HepG2 (cell line): Measurements from ENCODE around the gene PGM2. TPM values are rescaled to one million over a fixed set of nuclear protein-coding genes. Genes with fewer than 3 reads are reported as not detected.

ENCODE experiments used
- ATAC-seq: fragments of 200-7000 bp; cut with Tn5 transposase; 3 replicates; pipeline ENCODE4 v1.9.1; 2020; ENCODE audit warnings: mild to moderate bottlenecking, moderate library complexity
- BruUV-seq: library from RNA; stranded (reverse); fragments of 400-500 nt; replicated peaks from 2 replicates; lab custom pipeline; 2021; lab: Mats Ljungman, UMichigan
- CTCF ChIA-PET: fragments of 300-600 bp; formaldehyde crosslinking; extraction: SDS; loops from one replicate; lab custom pipeline; 2021; ENCODE audit warnings: low total read pairs, inconsistent platforms, low intra/inter-chr PET ratio; lab: Yijun Ruan, JAX
- POLR2A ChIA-PET: fragments of 350-600 bp; sonication (Branson Sonifier 250); formaldehyde crosslinking; loops from one replicate; lab custom pipeline; 2020; ENCODE audit warnings: antibody characterized with exemption, inconsistent platforms; lab: Yijun Ruan, JAX
- DNase-seq: peaks from one replicate; pipeline ENCODE4 v3.0.0-alpha.2; 2015; ENCODE audit warnings: low spot score
- FAIRE-seq: peaks from 3 replicates; lab custom pipeline; 2011; peaks lifted over from hg19 to GRCh38; lab: Jason Lieb, UNC
- H2AFZ ChIP-seq: one replicate; pipeline ENCODE4 v1.6.1; 2011; ENCODE audit warnings: low read length, inconsistent platforms
- H3K27ac ChIP-seq: fragments of 300-600 bp; 3 replicates; pipeline ENCODE4 v1.8.0; 2011; ENCODE audit warnings: mixed run types, mild to moderate bottlenecking, mixed read lengths, low read length, inconsistent platforms; ENCODE audit not compliant: insufficient read depth; ENCODE audit errors: extremely low read length
- H3K27me3 ChIP-seq, 2 experiments: fragments of 200-600 bp in 1 of 2; 2 replicates in 1 of 2; 3 replicates in 1 of 2; pipeline versions ENCODE4 v1.6.0 to v1.8.0; 2011; ENCODE audit warnings: low read length in 2 of 2, mild to moderate bottlenecking in 2 of 2, moderate library complexity in 2 of 2, inconsistent platforms in 1 of 2; ENCODE audit not compliant: insufficient read depth in 2 of 2, control insufficient read depth in 1 of 2
- H3K36me3 ChIP-seq, 2 experiments: fragments of 200-600 bp in 1 of 2; replicated peaks in 1 of 2; 2 replicates in 1 of 2; 3 replicates in 1 of 2; pipeline versions ENCODE4 v1.5.1 to v1.8.0; 2011; ENCODE audit warnings: low read length in 2 of 2, inconsistent platforms in 1 of 2; ENCODE audit not compliant: insufficient read depth in 2 of 2, control insufficient read depth in 1 of 2
- H3K4me1 ChIP-seq: 2 replicates; pipeline ENCODE4 v1.5.1; 2012; ENCODE audit warnings: low read length, inconsistent platforms; ENCODE audit not compliant: insufficient read depth
- H3K4me2 ChIP-seq: 2 replicates; pipeline ENCODE4 v1.6.0; 2011; ENCODE audit warnings: low read depth, low read length, inconsistent platforms
- H3K4me3 ChIP-seq, 3 experiments: fragments of 200-600 bp in 1 of 3; sonication (generic), shearing (Covaris generic) in 1 of 3; replicated peaks in 1 of 3; 2 replicates each; pipeline ENCODE4 v1.5.1; 2011 to 2016; ENCODE audit warnings: low read length in 3 of 3, inconsistent platforms in 2 of 3, low read depth in 2 of 3, mild to moderate bottlenecking in 2 of 3, control low read depth in 1 of 3, mixed read lengths in 1 of 3; ENCODE audit not compliant: insufficient read depth in 1 of 3
- H3K79me2 ChIP-seq: one replicate; pipeline ENCODE4 v1.6.1; 2011; ENCODE audit warnings: low read length, inconsistent platforms; ENCODE audit not compliant: insufficient read depth
- H3K9ac ChIP-seq: 2 replicates; pipeline ENCODE4 v1.6.0; 2011; ENCODE audit warnings: mild to moderate bottlenecking, low read depth, low read length, inconsistent platforms; ENCODE audit not compliant: insufficient read depth
- H3K9me3 ChIP-seq: 2 replicates; pipeline ENCODE4 v1.5.1; 2012; ENCODE audit warnings: mild to moderate bottlenecking, low read length
- H4K20me1 ChIP-seq: 2 replicates; pipeline ENCODE4 v1.6.0; 2011; ENCODE audit warnings: inconsistent platforms, mild to moderate bottlenecking, low read length, moderate library complexity; ENCODE audit not compliant: insufficient read depth
- AFF4 ChIP-seq: sonication (generic); formaldehyde crosslinking; IDR thresholded peaks from 2 replicates; pipeline ENCODE4 v1.4.0; 2020; ENCODE audit warnings: missing genetic modification reagents
- ATF5 ChIP-seq: sonication (generic); formaldehyde crosslinking; IDR thresholded peaks from 2 replicates; pipeline ENCODE4 v1.4.0; 2020; ENCODE audit warnings: mild to moderate bottlenecking, low read depth, missing genetic modification reagents
- BCL6 ChIP-seq: IDR thresholded peaks from 2 replicates; pipeline ENCODE4 v1.6.1; 2016; ENCODE audit warnings: missing genetic modification reagents, missing compliant biosample characterization
- FIP1L1 ChIP-seq: fragments of 200-400 bp; formaldehyde crosslinking; IDR thresholded peaks from 2 replicates; pipeline ENCODE4 v1.6.1; 2018; ENCODE audit warnings: low read depth, mild to moderate bottlenecking, low read length, moderate library complexity, borderline replicate concordance; ENCODE audit not compliant: insufficient read depth
- KDM5B ChIP-seq: sonication (generic); formaldehyde crosslinking; IDR thresholded peaks from 2 replicates; pipeline ENCODE4 v1.4.0; 2020; ENCODE audit warnings: missing genetic modification reagents, mild to moderate bottlenecking, borderline replicate concordance
- MTF1 ChIP-seq: sonication (generic); formaldehyde crosslinking; IDR thresholded peaks from 2 replicates; pipeline ENCODE4 v1.5.0; 2020; ENCODE audit warnings: missing genetic modification reagents
- MXI1 ChIP-seq: IDR thresholded peaks from 3 replicates; pipeline ENCODE4 v1.6.1; 2012; ENCODE audit warnings: low read depth, low read length, inconsistent platforms, borderline replicate concordance
- NCOR1 ChIP-seq: fragments of 200-600 bp; sonication (generic); IDR thresholded peaks from 2 replicates; pipeline ENCODE4 v1.7.0; 2017; ENCODE audit warnings: antibody characterized with exemption, low read length, borderline replicate concordance
- ZNF280B ChIP-seq: sonication (generic); formaldehyde crosslinking; IDR thresholded peaks from 2 replicates; pipeline ENCODE4 v1.5.0; 2020; ENCODE audit warnings: missing genetic modification reagents, mild to moderate bottlenecking, borderline replicate concordance
- ZNF513 ChIP-seq: sonication (generic); formaldehyde crosslinking; conservative IDR thresholded peaks from 2 replicates; pipeline ENCODE4 v1.5.0; 2020; ENCODE audit warnings: missing genetic modification reagents
- ZNF713 ChIP-seq: sonication (generic); formaldehyde crosslinking; IDR thresholded peaks from 2 replicates; pipeline ENCODE4 v1.4.0; 2020; ENCODE audit warnings: mild to moderate bottlenecking, missing genetic modification reagents
- WGBS: methylation state at CpG from one replicate; pipeline ENCODE4 v1.1.6; 2017; ENCODE audit warnings: low lambda C conversion rate; 5-methylcytosine and 5-hydroxymethylcytosine counted together
- in situ Hi-C: cut with HindIII; loops from 2 replicates; pipeline ENCODE4 v1.10.0; 2017; ENCODE audit warnings: low pct_unique_long_range_greater_than_20kb; ENCODE audit not compliant: extremely low pct_ligation_motif_present
- intact Hi-C: fragments of 100-400 bp; cut with micrococcal nuclease; formaldehyde crosslinking; loops from one replicate; pipeline ENCODE4 v1.10.0; 2022; ENCODE audit not compliant: unreplicated experiment
- polyA plus RNA-seq, 8 experiments: library from polyadenylated mRNA; depleted of rRNA in 3 of 8; stranded (reverse) in 7 of 8; unstranded in 1 of 8; fragments of >200 nt; fragmentation: Illumina TruSeq in 4 of 8; extraction: Trizol in 4 of 8; gene quantifications; 2 replicates each; pipeline versions ENCODE4 v1.2.1 to v1.2.3, GENCODE V29; 2011 to 2016; ENCODE audit warnings: low read depth in 4 of 8, missing spikeins in 1 of 8, mixed read lengths in 1 of 8; ENCODE audit not compliant: insufficient read depth in 1 of 8
- total RNA-seq, 5 experiments: library from RNA; depleted of rRNA; stranded (reverse); fragments of >200 nt; fragmentation: Illumina TruSeq; extraction: Trizol; gene quantifications; 2 replicates each; pipeline ENCODE4 v1.2.3, GENCODE V29; 2016; ENCODE audit warnings: low read depth in 1 of 5

The PGM2 gene
- total and polyA plus RNA-seq, 2 of the 13 experiments (the other 11 are each of a cell fraction or from before 2014, with no cell fraction given) = 14.6 to 36.9 TPM

GRCh38 chr4:37903901-37904300 is 77.4 kb downstream of the PGM2 start:
- Histone ChIP-seq H3K27me3 (peaks cover 0 to 8% of the 10 kb centered on the region in 2 experiments; a peak in 2 of 5 replicates), H3K4me2 (no peak overlapping the region), H4K20me1 (no peaks in the 10 kb centered on the region), H3K9me3 (no peaks in the 10 kb centered on the region), H3K9ac (no peak overlapping the region), H3K4me1 (peaks cover 7% of the 10 kb centered on the region; the same call in 1 of the 2 replicates), H3K4me3 (no peak overlapping the region), H2AFZ (no peak overlapping the region), H3K36me3 (no peaks in the 10 kb centered on the region), H3K79me2 (no peaks in the 10 kb centered on the region), H3K27ac (no peak overlapping the region)
- ChIA-PET POLR2A (no interaction called here), CTCF (no interaction called here)
- 47% methylated on average over 3 of the region's 3 CpGs for WGBS
- no TSS peak for BruUV-seq
- in situ Hi-C loops (no loop called here), intact Hi-C loops (no loop called here)
- FAIRE-seq (no peak), ATAC-seq (no peak), DNase-seq (no peak)
- TF ChIP-seq ZNF713 (CRISPR knock-in tag) (no peak), BCL6 (CRISPR knock-in tag) (no peak), MTF1 (CRISPR knock-in tag) (no peak), NCOR1 (no peak), AFF4 (CRISPR knock-in tag) (no peak), MXI1 (no peak), ZNF280B (CRISPR knock-in tag) (no peak), ATF5 (CRISPR knock-in tag) (no peak), KDM5B (CRISPR knock-in tag) (no peak), FIP1L1 (no peak), ZNF513 (no peak)
